DMS 273 (cell line): ENCODE results near the gene RAD51B.
"Not testable (repeated sequence)": the region's sequence is repeated elsewhere in the genome, so short reads cannot be mapped to it uniquely, and the experiment has no call there.

Source experiments
- DNase-seq: peaks from one replicate; lab custom pipeline; 2025; ENCODE audit not compliant: unreplicated experiment; lab: John Stamatoyannopoulos, UW

The RAD51B gene

DNA sequence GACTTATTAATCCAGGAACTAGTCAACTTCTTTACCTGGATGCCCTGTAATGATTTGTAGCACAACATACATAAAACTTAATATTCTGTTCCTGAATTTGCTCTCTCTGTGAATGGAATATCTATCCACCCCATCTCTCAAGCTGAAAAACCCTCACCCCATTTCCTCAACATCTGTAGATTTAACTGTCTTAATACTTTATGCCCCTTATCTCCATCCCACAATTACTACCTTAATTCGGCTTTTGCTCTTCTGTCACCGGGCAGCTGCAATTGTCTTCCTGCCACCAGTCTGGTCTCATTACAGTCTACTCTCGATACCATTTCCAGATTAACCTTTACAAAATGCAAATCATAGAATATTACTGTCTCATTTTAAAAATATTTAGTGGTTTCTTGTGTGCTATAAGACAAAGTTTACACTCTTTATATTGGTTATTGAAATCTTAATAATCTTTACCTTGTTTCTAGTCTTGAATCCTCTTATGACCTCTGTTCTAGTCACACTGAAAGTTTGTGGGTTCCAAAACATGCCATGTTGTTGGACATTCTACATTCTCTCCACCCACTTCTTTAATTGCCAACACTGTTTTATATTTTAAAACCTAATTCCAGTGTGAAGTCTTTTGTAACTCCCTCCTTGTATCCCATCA is 347.3 kb downstream of the RAD51B start:
- DNase-seq, result no peak

DNA sequence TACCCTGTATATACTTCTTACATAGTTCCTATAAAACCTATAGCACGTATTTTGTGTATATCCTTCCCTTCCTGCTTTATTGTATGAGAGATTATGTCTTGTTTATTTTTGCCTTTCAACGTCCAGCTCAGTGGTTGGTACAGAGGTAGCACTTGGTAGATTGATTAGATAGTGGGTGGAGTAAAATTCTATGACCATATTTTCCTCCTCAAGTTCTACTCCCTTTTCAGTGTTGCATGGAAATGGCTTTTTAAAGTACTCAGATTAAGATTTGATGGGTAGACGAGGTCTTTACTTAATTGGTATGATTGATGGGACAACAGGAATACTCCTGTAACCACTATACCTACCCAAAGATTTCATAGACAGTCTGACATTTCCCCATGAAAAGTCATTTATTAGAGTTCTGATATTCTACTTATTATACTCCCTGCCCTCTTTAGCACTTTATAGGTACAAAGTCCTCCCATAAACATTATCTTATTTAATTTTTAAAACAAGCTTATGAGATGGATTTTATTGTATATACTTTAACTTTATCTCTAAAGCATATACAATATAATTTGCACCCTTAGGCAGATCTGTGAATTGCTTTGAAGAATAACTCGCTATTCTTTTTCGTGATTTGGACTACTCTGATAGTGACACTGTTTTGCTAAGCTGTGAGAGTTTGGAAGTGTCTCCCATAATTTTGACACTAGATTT is 348.0 kb downstream of the RAD51B start:
- DNase-seq, result no peak

DNA sequence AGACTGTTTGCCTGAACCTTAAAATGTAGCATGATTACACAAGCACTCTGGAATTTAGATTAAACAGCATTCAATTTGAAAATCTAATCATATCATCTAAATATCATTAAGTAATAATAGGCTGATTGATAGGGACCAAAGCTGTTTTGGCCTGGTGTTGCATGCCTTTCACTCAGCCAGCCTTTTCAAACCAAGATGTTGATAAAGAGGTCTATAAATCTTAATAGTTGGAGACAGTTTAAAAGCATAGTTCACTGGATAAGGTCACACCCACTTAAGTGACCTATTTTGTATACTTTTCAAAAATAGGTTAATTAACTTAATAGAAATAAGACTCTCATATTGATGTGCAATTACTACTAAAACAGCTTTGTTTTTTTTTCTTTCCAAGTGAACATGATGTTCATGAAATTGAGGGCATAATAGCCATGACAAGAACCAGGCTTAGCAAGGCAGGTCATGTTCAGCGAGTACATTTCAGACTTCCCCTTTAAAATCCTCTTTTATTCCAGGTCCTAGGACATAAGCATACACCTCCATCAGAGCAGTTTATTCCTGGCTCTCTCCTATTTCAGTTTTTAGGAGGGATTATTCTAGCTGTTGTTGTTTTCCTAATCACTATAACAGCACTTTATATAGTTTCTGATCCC is 349.0 kb downstream of the RAD51B start:
- peak; percentile 49 for DNase-seq

DNA sequence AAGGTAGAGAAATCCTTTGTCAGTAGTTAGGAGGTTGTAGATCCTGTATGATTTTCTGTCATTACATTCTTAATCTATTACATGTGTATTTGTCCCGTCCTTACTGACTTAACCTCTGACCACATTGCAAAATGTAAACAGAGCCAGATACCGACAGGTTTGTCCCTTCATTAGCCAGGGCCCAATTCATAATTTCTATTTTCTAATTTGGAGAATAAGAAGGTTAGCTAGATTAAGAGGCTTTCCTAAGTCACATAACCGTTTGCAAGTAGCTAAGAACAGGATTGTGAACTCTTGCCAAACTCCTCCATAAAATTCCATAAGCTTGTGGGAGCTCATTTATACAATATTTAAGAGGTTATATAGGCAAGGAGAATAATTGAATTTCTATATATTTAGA is 352.6 kb downstream of the RAD51B start:
- DNase-seq, result no peak

DNA sequence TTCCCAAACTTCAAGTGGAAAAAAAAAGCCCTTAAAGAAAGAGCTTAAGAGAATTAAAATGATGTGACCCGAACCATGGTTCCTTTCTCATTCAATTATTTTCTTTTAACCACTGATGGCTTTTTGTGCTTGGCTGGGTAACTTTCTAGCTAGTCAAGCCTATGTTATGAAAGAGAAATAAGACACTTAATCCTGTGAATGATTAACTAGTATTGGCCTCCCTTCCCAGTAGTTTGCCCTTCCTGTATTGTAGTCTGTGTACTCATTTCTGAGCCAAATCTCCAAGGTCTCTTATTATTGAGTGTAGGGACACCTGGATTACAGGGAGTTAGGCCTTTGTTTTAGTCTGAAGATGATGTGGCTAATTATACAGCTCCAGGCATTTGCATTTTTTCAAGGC is 353.0 kb downstream of the RAD51B start:
- peak; percentile 16 for DNase-seq

DNA sequence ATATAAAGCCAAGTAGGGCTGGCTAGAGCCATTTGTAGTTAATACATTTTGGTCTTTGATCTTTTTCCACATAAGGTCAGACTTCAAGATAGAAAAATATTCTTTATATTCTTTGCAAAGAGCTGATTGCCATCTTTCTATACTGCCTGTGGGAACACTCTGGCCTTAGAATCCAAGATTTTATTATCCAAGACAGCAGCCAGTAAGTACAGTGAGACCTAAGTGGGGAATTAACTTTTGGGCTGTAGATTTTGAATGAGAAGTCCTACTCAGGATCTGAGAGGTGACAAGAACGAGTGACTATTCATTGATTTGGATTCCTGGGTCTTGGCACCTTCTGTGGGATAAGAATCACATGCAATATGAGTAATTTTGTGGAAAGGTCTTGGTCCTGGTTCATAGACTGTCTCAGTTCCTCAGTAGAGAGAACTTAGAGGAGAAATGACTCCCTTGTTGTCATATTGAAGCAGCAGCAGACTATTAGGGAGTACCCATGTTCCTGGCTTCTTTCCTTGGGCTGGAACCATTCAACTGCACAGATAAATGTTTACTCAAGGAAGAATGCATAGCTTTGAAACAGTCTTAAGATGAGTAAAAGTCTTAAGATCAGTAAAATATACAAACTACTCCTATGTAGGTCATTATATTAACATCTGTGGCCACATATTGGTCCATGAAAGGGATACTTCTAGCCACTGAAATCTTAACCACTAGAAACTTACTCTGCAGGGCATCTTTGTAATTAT is 353.8 kb downstream of the RAD51B start:
- no peak for DNase-seq

DNA sequence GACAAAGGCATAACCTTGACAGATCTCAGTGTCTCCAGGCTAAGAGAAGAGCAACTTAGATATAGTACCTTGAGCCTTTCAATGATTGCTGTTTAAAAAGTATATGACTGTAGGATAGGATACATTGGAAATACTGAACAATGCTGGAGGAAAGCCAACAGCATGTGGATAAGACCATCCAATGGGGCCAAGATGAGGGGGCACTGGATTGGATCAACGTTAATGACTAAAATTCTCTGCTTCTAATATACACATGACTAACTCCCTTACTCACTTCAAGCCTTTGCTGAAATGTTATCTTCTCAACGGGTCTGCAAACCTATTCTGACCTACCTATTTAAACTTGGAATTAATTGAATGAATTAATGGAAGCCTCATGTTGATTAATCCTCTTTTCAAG is 354.9 kb downstream of the RAD51B start:
- no peak for DNase-seq

DNA sequence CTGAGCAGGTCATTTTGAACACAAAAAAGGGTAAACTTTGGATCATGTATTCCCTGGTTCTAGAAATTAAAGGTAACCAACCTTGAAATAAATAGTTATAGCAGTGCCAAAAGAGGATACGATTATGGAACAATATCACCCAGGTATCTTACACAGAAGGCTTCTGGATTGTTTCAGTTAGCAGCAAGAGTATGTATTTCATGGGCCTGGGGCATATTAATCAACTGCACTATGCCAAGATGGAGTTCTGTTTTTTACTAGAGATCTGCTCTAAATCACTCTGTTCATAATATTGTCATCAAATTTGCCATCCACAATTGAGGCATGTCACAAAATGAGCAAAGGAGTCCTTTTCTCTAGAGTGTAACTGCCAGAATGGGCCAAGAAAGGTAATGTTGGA is 357.1 kb downstream of the RAD51B start:
- DNase-seq, result no peak

DNA sequence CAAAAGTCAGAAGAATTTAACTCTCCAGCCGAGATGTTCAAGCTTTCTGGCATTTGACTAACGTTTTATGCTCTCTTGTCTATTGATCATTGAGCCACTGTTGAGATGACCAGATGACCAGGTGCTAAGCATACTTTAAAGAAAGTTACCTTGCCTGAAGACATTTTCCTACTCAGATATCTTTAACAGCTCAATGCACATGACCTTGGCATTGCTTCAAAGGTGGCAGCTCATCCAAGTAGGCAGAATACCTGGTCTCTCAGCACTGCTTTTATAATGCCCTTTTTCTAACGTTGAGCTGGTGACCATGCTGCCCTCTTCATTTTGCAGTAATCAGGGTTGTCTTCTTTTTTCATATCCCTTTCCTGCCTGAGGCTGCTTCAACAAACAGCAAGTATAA is 358.1 kb downstream of the RAD51B start:
- DNase-seq, result no peak

DNA sequence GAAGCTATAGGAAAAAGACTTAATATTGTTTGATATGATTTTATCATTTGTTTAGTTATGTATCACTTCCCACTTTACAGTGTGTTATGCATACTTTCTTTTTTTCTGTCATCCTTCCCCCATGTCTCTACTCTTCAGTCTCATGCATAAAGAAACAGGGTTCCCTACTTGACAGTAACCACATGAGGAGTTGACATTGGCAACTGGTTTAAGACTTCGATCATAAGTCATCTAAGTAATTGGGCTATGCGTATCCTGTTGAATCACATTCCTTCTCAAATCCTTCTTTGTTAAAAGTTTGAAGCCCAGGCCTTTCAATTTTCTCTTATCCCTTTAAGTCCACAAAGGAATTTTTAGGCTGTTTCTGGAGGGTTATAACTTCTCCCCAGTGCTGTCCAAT is 358.7 kb downstream of the RAD51B start:
- DNase-seq, result no peak

DNA sequence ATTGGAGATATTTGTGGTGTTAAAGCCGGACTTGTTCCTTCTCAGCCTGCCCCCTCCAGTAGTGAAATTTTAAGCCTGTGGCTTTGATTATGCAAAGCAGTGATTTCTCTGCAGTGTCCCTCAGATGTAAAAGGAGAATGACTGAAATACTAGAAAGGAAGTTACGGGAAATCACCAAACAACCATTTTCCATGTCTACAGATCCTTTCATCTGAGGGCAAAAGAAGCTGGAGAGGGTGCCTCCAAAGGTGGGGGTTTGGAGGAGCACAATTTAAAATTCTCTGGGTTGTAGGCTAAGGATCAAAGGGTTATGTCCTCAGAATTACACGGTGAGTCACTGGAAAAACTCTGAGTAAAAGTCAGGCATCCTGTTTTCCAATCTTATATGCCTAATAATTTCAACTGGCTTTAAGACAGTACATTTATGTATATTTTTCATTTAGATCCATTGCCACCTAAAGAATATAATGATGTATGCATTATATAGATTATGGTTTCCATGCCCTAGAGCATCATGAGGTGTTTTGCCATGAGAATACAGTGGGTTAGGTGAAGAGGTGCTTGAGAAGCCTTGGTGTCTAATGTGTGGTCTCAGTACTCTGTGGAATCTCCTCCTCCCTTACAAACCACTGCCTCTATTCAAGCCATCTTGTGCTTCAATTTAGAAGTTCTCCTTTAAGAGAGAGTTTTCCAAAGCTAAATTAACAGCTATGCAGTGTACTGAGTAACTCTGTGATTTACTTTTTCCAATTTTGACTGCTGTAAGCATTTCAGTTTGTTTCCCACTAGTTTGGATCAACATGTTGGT is 362.1 kb downstream of the RAD51B start:
- DNase-seq, result peak; percentile 24

DNA sequence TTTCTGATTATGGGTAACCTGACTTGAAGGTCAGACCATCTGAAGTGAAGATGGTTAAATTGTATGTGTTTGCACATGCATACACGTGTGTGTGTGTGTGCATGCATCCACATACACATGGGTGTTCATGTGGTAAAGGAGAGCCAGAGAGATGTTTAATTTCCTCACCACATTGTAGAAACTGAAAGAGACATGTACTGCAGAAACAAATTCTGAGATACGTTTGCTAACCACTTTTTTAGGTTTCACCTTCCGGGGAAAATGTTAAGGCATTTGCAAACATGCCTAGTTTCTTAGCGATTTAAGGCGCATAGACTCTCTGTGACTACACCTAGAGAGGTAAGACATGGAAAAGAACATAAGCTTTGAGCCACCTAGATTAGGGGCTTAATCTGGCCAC is 362.9 kb downstream of the RAD51B start:
- no peak for DNase-seq

DNA sequence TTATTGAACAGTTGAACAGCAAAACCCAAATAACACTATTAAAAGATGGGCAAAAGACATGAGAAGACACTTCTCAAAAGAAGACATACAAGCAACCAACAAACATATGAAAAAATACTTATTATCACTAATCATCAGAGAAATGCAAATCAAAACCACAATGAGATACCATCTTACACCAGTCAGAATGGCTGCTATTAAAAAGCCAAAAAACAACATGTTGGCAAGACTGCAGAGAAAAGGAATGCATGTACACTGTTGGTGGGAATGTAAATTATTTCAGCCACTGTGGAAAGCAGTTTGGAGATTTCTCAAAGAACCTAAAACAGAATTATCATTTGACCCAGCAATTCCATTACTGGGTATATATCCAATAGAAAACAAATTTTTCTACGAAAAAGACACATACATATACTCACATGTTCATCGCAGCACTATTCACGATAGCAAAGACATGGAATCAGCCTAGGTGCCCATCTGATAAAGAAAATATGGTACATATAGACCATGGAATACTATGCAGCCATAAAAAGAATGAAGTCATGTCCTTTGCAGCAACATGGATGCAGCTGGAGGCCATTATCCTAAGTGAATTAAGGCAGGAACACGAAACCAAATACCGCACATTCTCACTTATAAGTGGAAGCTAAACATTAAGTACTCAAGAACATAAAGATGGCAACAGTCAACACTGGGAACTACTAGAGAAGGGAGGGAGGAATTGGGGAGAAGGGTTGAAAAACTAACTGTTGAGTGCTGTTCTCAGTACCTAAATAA is 367.1 kb downstream of the RAD51B start:
- DNase-seq, result not testable (repeated sequence)

DNA sequence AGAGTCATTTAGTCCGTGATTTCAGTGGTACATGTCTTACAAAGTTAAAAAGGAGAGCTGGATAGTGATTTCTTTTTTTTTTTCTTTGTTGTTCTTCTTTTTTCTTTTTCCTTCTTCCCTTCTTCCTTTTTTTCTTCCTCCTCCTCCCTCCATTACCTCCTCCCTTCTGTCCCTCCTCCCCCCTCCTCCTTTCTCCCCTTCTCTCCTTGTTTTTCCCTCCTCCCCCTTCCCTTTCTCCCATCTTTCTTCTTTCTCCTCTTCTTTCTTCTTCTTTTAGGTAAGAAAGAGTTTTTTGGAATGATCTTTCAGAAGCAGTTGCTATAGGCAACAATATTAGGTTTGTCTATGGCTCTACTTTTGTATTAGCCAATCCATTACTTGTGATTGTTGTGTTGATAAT is 368.6 kb downstream of the RAD51B start:
- DNase-seq, result no peak

DNA sequence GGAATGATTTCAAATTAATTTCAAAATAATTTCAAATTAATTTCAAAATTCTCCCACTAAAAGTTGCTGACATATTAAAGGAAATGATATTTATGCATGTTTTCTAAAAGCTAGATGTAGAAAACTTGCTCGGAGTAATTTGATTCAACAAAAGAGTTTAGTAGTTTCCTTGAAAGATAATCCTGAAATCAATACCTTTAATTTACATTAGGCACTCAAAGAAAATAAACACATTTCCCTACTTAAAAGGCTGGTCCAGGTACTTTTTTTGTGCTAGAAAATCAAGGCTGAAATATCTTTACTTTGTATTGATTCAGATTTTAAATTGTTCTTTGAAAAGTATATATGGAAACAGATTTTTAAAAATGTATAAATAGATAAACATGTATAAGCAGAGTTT is 370.5 kb downstream of the RAD51B start:
- DNase-seq, result no peak

DNA sequence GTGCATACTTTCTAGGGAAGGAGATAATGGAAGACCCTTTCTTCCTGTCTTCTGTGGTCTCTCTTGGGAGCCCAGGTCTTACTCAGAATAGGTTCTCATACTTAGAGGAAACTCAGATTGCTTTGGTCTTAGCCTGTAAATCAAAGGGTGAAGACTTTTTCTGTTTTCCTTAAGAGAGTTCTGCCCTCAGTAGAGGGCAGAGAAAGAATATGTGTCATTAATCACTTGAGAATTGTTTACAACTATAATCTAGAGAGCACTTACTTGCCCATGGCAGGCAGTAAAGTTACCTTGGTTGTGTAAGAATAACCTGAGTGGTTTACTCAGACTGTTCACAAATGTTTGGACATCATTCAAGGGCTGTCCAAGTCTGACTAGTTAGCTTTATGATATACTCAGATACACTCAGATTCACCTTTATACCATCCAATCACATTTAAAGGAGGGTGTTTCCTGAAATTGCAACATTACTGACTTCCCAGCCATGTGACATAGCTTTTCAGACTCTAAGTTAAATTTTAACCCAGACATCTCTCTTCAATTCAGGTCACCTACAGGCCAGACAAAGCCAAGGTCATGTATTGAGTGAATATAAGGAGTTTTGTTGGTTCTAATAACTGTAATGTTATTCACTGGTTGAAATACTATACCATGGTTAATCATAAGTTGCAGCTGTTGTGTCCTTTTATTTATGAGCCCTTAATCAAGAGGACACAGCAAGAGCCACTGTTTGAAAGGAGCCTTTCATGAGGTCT is 372.2 kb downstream of the RAD51B start:
- DNase-seq, result peak; percentile 52

DNA sequence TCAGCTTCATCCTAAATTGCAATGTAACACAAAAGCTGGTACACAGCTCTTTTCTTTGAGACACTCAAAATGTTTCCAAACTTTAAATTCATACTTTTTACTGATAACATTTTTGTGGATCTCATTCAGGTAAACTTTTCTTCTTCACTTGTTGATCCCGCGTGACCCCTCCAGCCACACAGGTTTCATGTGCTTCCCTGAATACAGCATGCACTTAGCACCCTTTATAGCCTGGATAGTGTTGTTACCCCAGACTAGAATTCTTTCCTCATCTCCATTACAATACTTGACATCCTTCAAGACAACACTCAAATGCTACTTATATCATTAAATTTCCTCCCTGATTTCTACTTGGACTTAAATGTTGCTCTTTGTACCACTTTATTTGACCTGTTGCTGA is 373.4 kb downstream of the RAD51B start:
- DNase-seq, result no peak

DNA sequence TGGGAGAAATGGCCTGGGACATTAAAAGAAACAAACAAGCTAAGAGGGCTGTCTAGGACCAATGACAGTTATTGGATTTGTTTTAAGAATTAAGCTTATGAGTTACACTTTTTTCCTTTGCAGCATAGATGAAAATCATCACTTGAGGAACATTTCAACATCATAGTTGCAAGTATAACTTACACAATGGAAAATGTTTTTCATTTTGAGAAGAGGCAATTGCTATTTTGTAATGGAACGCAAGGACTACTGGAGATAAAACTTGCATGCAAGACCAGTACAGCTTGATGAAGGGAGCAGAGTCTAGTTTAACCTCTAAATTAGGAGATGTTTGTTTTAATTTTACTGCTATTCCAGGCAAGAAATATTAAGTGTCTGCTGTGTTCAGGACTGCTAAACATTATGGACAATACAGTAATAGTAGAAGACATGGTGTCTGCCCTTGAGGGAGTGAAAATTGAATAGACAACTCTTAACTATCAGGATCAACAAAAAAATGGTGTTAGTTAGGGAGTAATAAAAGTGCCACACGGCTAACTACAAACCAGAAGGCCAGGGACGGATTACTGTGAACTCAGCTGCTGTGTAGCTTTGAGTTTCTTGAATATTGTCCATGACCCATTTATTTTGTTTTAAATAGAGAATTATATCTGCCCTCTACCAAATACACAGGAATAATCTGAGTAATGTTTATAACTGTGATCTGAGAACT is 374.5 kb downstream of the RAD51B start:
- DNase-seq, result peak; percentile 23

DNA sequence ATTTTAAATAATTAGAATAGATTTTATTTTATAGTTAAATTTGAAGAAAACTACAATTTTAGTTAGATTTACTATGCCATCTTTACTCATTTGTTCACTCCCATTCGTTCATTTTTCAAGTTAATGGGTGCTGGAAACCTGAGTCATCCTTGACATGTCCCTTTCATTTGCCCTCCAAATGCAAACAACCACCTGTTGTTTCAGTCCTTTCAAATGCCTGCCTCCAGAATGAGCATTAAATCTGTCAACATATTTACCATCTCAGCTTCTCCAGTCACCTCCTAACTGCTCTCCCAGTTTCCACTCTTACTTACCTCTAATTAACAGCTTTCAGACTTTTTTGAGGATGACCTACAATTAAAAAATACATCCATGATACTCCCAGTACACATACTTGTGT is 375.5 kb downstream of the RAD51B start:
- DNase-seq, result peak; percentile 71
